HFF-Myc (cell line): ENCODE measurements around the gene SIRT3.

Experiments used
- DNase-seq: peaks from one replicate; pipeline ENCODE4 v3.0.0-alpha.2; 2011; ENCODE audit warnings: low read depth; ENCODE audit errors: extremely low read depth
- H3K4me3 ChIP-seq: replicated peaks from 2 replicates; pipeline ENCODE4 v1.5.1; 2011; ENCODE audit warnings: low read depth, mild to moderate bottlenecking, control low read depth, low read length
- CTCF ChIP-seq: IDR thresholded peaks from 2 replicates; pipeline ENCODE4 v1.5.1; 2012; ENCODE audit warnings: mild to moderate bottlenecking, low read depth, low read length, control low read depth; ENCODE audit errors: missing control alignments

Gene SIRT3

GRCh38 chr11:279040-279965, 43.2 kb upstream of the SIRT3 start:
- no peak for TF ChIP-seq CTCF
- no peak for DNase-seq
- H3K4me3 ChIP-seq: no peak overlapping the region

- TF ChIP-seq CTCF: no peak
These were observed 42.1 kb upstream of the SIRT3 start, which contains the start of gene NLRP6 for GRCh38 chr11:278001-278951. Gene NLRP6 (plus strand): TSS chr11:278407. CDS start chr11:278570, 163 bp downstream.

GRCh38 chr11:276219-276618, 40.1 kb upstream of the SIRT3 start:
- H3K4me3 ChIP-seq: no peak overlapping the region
- no peak for TF ChIP-seq CTCF
- DNase-seq: no peak

More at GRCh38 chr11:278001-278951, 42.1 kb upstream of the SIRT3 start, which contains the start of gene NLRP6:
- DNase-seq: no peak
- H3K4me3 ChIP-seq: no peak within 1 kb of the TSS

- no peak overlapping the region for H3K4me3 ChIP-seq
- no peak for DNase-seq
- TF ChIP-seq CTCF: no peak
These were observed 36.7 kb upstream of the SIRT3 start for GRCh38 chr11:272931-273198.

- no peak overlapping the region for H3K4me3 ChIP-seq
- TF ChIP-seq CTCF: no peak
- no peak for DNase-seq
These were observed 36.2 kb upstream of the SIRT3 start for GRCh38 chr11:272195-272930.

GRCh38 chr11:271319-271715, 35.2 kb upstream of the SIRT3 start:
- no peak for DNase-seq
- TF ChIP-seq CTCF: no peak
- H3K4me3 ChIP-seq: no peak overlapping the region
